HG02870 (cell line): ENCODE measurements around the gene RSRP1.
"Not testable (repeated sequence)": the region's sequence is repeated elsewhere in the genome, so short reads cannot be mapped to it uniquely, and the experiment has no call there.

Experiments used
- ATAC-seq: cut with Tn5 transposase; IDR thresholded peaks from one replicate; pipeline ENCODE4 v1.9.1; 2021; ENCODE audit warnings: mild to moderate bottlenecking, moderate library complexity; ENCODE audit not compliant: unreplicated experiment

Gene RSRP1

GRCh38 chr1:25247024-25247828 is at the start of gene RSRP1:
Gene RSRP1, minus strand, starts transcription at chr1:25247454. Its CDS starts 491 bp downstream, at chr1:25246963.
- peak; percentile 79 for ATAC-seq

DNA sequence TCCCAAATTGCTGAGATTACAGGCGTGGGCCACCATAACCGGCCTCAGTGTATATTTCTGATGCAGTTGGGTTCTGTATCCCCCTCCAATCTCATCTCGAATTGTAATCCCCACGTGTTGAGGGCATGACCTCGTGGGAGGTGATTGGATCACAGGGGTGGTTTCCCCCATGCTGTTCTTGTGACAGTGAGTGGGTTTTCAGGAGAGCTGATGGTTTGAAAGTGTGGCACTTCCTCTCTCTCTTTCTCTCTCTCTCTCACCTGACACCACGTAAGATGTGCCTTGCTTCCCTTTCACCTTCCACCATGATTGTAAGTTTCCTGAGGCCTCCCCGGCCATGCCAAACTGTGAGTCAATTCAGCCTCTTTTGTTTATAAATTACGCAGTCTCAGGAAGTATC is 49.2 kb upstream of the RSRP1 start:
- ATAC-seq = not testable (repeated sequence)

DNA sequence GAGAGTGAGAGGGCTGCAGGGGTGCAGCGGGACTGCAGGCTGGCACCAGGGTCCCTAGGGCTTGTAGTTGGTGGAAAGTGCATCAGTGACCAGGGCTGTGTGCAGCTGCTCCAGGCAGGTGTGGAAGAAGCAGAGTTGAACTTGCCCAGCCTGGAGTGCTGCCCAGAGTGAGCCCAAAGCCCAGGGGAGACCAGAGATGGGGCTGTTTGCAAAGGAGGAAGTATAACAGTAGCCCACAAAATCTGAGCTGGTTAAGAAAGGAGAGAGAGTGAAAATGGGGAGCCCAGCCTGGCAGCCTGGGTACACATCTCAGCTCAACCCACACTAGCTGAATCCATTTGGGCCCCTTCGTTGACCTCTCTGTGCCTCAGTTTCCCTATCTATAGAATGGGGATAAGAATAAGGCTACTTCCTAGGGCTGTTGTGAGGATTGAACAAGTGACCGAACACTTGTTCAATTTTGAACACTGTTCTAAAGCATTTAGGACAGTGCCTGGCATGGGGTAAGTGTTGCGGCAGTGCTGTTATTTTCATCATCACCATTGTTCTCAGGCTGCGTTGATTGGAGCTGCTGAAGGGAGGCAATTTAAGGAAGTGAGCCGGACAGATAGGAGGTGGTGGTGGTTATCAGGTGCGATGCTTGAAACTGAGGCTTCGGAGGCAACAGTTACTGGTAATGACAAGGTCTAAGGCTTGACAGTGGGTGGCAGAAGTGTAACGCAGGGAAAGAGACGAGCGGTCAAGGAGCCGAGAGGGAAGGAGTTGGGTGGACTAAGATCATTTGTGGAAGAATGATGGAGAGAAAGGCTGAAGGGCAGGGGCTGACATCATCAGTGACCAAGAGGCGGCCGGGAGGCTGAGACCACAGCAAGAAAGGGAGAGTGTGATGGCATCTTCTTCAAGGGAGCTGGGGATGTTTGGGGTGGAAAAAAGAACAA is 47.9 kb upstream of the RSRP1 start:
- ATAC-seq = not testable (repeated sequence)

DNA sequence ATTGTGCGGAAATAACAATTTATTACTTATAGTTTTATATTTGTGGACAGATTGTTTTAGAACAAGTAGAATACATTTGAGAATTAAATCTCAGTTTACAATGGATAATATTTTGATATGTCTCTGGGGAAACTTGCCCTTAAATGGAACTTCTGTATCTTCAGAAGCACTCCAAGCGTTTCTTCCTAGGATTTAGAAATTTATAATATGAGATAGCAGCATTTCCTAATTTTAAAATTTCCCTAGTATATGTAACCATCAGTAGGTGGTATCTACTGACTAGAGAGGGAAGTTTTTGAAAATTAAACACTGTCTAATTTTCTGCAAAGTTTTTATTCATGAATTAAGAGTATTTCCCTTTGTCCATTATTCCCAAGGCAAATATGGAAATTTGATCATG is 46.2 kb upstream of the RSRP1 start:
- ATAC-seq = not testable (repeated sequence)

- not testable (repeated sequence) for ATAC-seq
These were observed 42.8 kb upstream of the RSRP1 start for GRCh38 chr1:25290043-25290442.

- not testable (repeated sequence) for ATAC-seq
These were observed 41.4 kb upstream of the RSRP1 start for GRCh38 chr1:25288573-25289101.

DNA sequence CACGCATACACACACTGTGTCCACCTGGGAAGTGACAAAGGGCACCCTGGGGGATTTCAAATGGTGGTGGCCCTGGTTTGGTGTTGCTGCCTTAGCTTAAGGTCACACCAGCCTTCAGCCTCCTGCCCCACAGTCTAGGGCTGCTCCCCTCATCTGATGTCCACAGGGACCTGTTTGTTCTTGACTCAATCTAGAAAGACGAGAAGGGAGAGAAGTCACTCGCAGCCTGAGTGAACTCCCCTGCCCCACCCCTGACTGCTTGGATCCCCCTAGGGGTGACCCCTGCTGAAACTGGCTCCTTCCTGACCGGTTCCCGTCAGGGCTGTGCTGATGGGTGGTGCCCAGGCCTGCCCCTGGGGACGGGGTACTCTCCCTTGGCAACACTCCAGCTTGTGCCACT is 39.9 kb upstream of the RSRP1 start:
- ATAC-seq = not testable (repeated sequence)

DNA sequence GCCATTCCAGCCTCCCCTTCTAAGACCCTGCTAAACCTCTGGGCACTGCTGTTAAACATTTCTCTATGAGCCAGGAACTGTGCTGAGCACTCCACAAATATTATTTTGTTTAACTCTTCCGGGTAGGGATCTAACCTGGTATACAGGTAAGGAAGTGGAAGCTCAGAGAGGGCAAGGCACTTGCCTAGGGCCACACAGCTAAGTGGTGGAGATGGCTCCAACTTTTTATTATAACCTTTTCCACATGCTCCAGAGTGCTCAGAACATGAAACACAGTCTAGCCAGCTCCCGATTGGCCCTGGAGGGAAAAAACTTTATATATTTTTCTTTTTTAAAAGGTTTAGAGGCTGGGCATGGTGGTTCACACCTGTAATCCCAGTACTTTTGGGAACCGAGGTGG is 38.6 kb upstream of the RSRP1 start:
- not testable (repeated sequence) for ATAC-seq

- not testable (repeated sequence) for ATAC-seq
These were observed 32.4 kb upstream of the RSRP1 start for GRCh38 chr1:25279693-25280111.

- not testable (repeated sequence) for ATAC-seq
These were observed 31.5 kb upstream of the RSRP1 start for GRCh38 chr1:25278790-25279189.

GRCh38 chr1:25278358-25278757 is 31.1 kb upstream of the RSRP1 start:
- ATAC-seq = not testable (repeated sequence)

DNA sequence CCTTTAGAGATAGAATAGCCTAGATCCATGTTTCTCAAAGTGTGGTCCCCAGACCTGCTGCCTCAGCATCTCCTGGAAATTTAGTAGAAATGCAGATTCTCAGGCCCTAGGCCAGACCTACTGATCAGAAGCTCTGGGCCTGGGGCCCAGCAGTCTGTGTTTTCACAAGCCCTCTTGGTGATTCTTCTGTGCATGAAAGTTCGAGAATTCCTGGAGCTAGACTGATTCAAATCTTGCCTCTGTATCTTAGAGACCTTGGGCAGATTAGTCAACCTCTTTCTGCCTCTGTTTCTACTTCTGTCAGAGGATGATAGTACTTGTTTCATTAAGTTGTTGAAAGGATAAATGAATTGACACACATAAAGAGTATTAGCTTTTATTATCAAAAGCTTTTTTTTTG is 30.0 kb upstream of the RSRP1 start:
- not testable (repeated sequence) for ATAC-seq

GRCh38 chr1:25275648-25276047 is 28.4 kb upstream of the RSRP1 start:
- not testable (repeated sequence) for ATAC-seq

DNA sequence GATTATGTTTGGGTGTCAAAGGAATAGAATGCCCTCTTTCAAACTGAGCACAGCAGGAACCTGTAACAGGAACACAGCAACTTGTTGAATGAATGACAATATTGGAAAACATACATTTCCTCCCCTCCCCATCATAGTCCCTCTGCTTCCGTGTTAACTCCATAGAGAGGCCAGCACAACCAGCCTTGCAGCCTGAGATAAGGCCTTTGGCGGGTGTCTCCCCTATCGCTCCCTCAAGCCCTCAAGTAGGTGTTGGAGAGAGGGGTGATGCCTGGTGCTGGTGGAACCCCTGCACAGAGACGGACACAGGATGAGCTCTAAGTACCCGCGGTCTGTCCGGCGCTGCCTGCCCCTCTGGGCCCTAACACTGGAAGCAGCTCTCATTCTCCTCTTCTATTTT is 25.0 kb upstream of the RSRP1 start, which contains the start of gene RHD:
TSS of gene RHD (plus strand) at position 272 of the 400 bp plus-strand sequence. CDS start at position 311, 39 bp downstream.
- ATAC-seq = not testable (repeated sequence)

GRCh38 chr1:25268143-25268760 is 21.0 kb upstream of the RSRP1 start:
- not testable (repeated sequence) for ATAC-seq

- ATAC-seq = peak; percentile 71
These were observed 20.3 kb upstream of the RSRP1 start for GRCh38 chr1:25267288-25268142.

DNA sequence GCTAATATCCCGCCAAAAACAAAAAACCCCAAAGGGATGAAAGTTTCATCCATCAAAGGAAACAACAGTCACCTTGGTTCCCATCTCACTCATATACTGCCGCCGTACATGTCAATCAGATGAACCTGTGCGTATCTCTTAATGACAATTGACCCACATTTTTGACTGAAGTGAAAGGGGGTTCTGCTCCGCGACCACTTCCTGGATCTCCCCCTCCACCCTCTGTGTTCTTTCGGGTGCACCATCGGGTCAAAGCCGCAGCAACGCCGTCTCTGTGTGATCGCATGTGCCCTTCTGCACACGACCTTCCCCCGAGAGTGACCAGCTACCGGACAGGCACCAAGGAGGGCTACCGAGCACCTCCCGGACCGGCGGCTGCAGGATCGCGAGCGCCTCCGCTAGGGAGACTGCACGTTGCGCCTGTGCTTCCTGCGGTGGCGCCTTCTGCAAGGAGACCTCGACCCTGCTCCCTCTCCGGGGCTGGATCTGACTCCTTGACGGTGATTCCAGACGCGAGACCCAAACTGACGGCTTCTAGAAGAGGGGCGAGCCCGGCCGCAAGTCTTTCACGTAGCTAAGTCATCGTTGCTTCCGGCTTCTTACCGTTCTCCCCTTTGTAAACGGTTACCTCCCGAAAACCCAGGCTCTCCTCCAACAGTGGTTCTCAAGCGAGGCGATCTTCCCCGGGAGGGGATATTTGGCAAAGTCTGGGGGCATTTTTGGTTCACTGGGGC is 19.5 kb upstream of the RSRP1 start:
- not testable (repeated sequence) for ATAC-seq

DNA sequence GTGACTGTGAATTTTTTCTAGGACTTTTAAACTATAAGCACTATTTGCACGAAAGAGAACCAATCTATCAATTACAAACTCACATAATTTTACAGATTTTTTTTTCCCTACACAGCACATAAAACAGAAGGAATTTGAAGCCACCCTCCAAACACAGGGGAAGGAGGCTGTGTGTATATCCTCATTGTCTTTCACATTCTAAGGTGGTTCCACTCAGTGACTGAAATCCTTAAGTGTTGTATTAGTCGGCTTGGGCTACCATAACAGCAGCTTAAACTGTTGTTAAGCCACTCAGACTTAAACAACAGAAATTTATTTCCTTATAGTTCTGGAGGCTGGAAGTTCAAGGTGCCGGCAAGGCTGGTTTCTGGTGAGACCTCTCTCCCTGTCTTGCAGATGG is 13.1 kb upstream of the RSRP1 start:
- ATAC-seq = not testable (repeated sequence)

DNA sequence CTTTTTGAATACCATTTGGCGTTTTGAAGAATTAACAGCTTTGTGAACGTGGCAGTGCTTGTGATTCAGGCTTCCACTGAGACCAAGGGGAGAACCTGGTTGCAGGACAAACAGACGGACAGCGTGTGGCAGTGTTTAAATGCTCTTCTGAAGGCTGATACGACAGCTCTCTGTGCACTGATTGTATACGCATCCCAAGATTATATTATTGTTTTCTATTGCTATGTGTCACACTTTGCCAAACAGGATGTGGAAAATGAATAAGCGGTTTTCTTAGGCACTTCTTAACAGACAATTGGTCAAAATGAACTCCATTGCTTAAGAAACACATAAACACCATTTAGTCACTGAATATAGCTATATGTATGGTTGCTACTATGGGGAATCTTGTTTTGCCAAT is 12.6 kb upstream of the RSRP1 start:
- not testable (repeated sequence) for ATAC-seq
